Hematopoietic multipotent progenitor cell (in vitro differentiated cells): Measurements from ENCODE around the gene SYCP2. TPM values are rescaled to one million over a fixed set of nuclear protein-coding genes. Genes with fewer than 3 reads are reported as not detected.

ENCODE experiments used
- DNase-seq, 3 donors: peaks; one replicate each; pipeline ENCODE4 v3.0.0-alpha.2; 2011 to 2015; ENCODE audit warnings: low read depth in 2 of 3, low spot score in 2 of 3
- total RNA-seq: library from RNA; depleted of rRNA; stranded (reverse); fragments of >200 nt; gene quantifications from one replicate; pipeline ENCODE4 v1.2.3, GENCODE V29; 2012

SYCP2 gene
- total RNA-seq, 1 donor: 0.27 TPM

- DNase-seq: no peak
Observed at GRCh38 chr20:59825563-59825920, 107.9 kb downstream of the SYCP2 start.

GRCh38 chr20:59824711-59825562 lies 108.5 kb downstream of the SYCP2 start:
- DNase-seq: no peak

- DNase-seq: no peak
Observed at GRCh38 chr20:59823491-59824259, 109.8 kb downstream of the SYCP2 start.

GRCh38 chr20:59823030-59823423 lies 110.4 kb downstream of the SYCP2 start:
- no peak for DNase-seq

- no peak for DNase-seq
Observed at GRCh38 chr20:59822291-59823029, 111.0 kb downstream of the SYCP2 start.

GRCh38 chr20:59821788-59822187 lies 111.6 kb downstream of the SYCP2 start:
- DNase-seq: no peak

- no peak for DNase-seq
Observed at GRCh38 chr20:59821201-59821600, 112.2 kb downstream of the SYCP2 start.

- DNase-seq: no peak
Observed at GRCh38 chr20:59820204-59821041, 113.0 kb downstream of the SYCP2 start.

GRCh38 chr20:59819496-59820203 lies 113.8 kb downstream of the SYCP2 start:
- DNase-seq: no peak

GRCh38 chr20:59818911-59819310 lies 114.5 kb downstream of the SYCP2 start:
- no peak for DNase-seq

GRCh38 chr20:59817846-59818615 lies 115.4 kb downstream of the SYCP2 start:
- DNase-seq: no peak

GRCh38 chr20:59817406-59817805 lies 116.0 kb downstream of the SYCP2 start:
- no peak for DNase-seq

GRCh38 chr20:59816146-59816738 lies 117.2 kb downstream of the SYCP2 start:
- no peak for DNase-seq

GRCh38 chr20:59814840-59815340 lies 118.5 kb downstream of the SYCP2 start:
- no peak for DNase-seq

GRCh38 chr20:59813948-59814839 lies 119.2 kb downstream of the SYCP2 start:
- no peak for DNase-seq
